Activated naive CD4-positive, alpha-beta T cell treated with anti-CD3 and anti-CD28 coated beads for 36 hours (primary cell): ENCODE results near the gene HECTD1. TPM values are rescaled to one million over a fixed set of nuclear protein-coding genes. Genes with fewer than 3 reads are reported as not detected.
"Not testable (repeated sequence)": the region's sequence is repeated elsewhere in the genome, so short reads cannot be mapped to it uniquely, and the experiment has no call there.

Experiments used
- CTCF ChIA-PET: fragments of 350-600 bp; sonication (Branson Sonifier 250); formaldehyde crosslinking; loops from one replicate; lab custom pipeline; 2021; ENCODE audit warnings: antibody characterized with exemption; lab: Charles Lee
- DNase-seq: peaks from one replicate; pipeline ENCODE4 v3.0.0-alpha.2; 2020
- H3K27ac Mint-ChIP-seq: one replicate; pipeline ENCODE4 v1.8.0; 2021; ENCODE audit warnings: mild to moderate bottlenecking, mixed read lengths
- H3K27me3 Mint-ChIP-seq: one replicate; pipeline ENCODE4 v1.8.0; 2021; ENCODE audit warnings: low read depth, mixed read lengths
- H3K36me3 Mint-ChIP-seq: one replicate; pipeline ENCODE4 v1.8.0; 2021; ENCODE audit warnings: low read depth, mixed read lengths
- H3K4me1 Mint-ChIP-seq: one replicate; pipeline ENCODE4 v1.8.0; 2021; ENCODE audit warnings: low read depth, mixed read lengths
- H3K4me3 Mint-ChIP-seq: one replicate; pipeline ENCODE4 v1.8.0; 2021; ENCODE audit warnings: mild to moderate bottlenecking, moderate library complexity, mixed read lengths
- H3K9me3 Mint-ChIP-seq: one replicate; pipeline ENCODE4 v1.8.0; 2021; ENCODE audit warnings: mixed read lengths
- intact Hi-C: fragments of 100-400 bp; cut with micrococcal nuclease; formaldehyde crosslinking; loops from one replicate; pipeline ENCODE4 v1.15.1; 2023
- total RNA-seq, 2 experiments: library from RNA; stranded (reverse); gene quantifications; one replicate each; pipeline ENCODE4 v1.2.3, GENCODE V29; 2021

Gene HECTD1
- total RNA-seq, result 10 to 100 TPM; 61.5 to 64.1 TPM

- intact Hi-C loops, result loop anchor here (1.0 to 10.0 kb wide), 15 partner anchors 14 to 995 kb away; partner anchors contain the start of genes DTD2, G2E3, NUBPL and RNU6-7
- Mint-ChIP-seq H3K4me3 (peak within 1 kb of the TSS; percentile 92), H3K36me3 (peaks cover 13% of the 10 kb centered on the region), H3K27ac (peak within 1 kb of the TSS; percentile 100), H3K9me3 (no peaks in the 10 kb centered on the region), H3K27me3 (no peaks in the 10 kb centered on the region), H3K4me1 (peaks cover 34% of the 10 kb centered on the region)
- CTCF ChIA-PET, result interaction anchor here (0.8 to 1.6 kb wide), 10 partner anchors 9 to 186 kb away, joined by 3 to 5 read pairs (median 3); no protein-coding TSS in a partner anchor
- peak; percentile 89 for DNase-seq
Measured at GRCh38 chr14:31207755-31208545, at the start of gene HECTD1. Gene HECTD1, minus strand, starts transcription at chr14:31207793. Its CDS starts 1,857 bp downstream, at chr14:31205936.

- CTCF ChIA-PET, result interaction anchor here (0.7 kb wide), 1 partner anchor 75 kb away, joined by 3 read pairs; no protein-coding TSS in a partner anchor
- Mint-ChIP-seq H3K4me1 (no peaks in the 10 kb centered on the region), H3K4me3 (no peak overlapping the region), H3K27me3 (no peaks in the 10 kb centered on the region), H3K9me3 (no peaks in the 10 kb centered on the region), H3K36me3 (no peaks in the 10 kb centered on the region), H3K27ac (no peak overlapping the region)
- no peak for DNase-seq
- intact Hi-C loops, result no loop called here
Measured at GRCh38 chr14:31257244-31257553, 49.6 kb upstream of the HECTD1 start.

GRCh38 chr14:31256534-31257243 lies 49.1 kb upstream of the HECTD1 start:
- CTCF ChIA-PET, result interaction anchor here (0.7 kb wide), 2 partner anchors 68 to 76 kb away, joined by 3 to 4 read pairs; no protein-coding TSS in a partner anchor

GRCh38 chr14:31255918-31256317 lies 48.3 kb upstream of the HECTD1 start:
- H3K4me3 Mint-ChIP-seq, DNase-seq, H3K36me3 Mint-ChIP-seq, H3K9me3 Mint-ChIP-seq, H3K27me3 Mint-ChIP-seq, H3K27ac Mint-ChIP-seq, H3K4me1 Mint-ChIP-seq, intact Hi-C loops: not testable (repeated sequence)
- CTCF ChIA-PET, result interaction anchor here (0.7 kb wide), 1 partner anchor 67 kb away, joined by 4 read pairs; no protein-coding TSS in a partner anchor

More at GRCh38 chr14:31256534-31257243, 49.1 kb upstream of the HECTD1 start:
- Mint-ChIP-seq H3K27me3 (no peaks in the 10 kb centered on the region), H3K27ac (no peak overlapping the region), H3K9me3 (no peaks in the 10 kb centered on the region), H3K36me3 (no peaks in the 10 kb centered on the region), H3K4me3 (no peak overlapping the region), H3K4me1 (no peaks in the 10 kb centered on the region)
- DNase-seq, result no peak
- intact Hi-C loops, result no loop called here

- CTCF ChIA-PET, result no interaction called here
- no peaks in the 10 kb centered on the region for H3K9me3 Mint-ChIP-seq
- no peak overlapping the region for H3K4me3 Mint-ChIP-seq
- H3K4me1 Mint-ChIP-seq, result no peaks in the 10 kb centered on the region
- intact Hi-C loops, result no loop called here
- no peak for DNase-seq
- H3K27ac Mint-ChIP-seq, result no peak overlapping the region
- H3K27me3 Mint-ChIP-seq, result no peaks in the 10 kb centered on the region
- no peaks in the 10 kb centered on the region for H3K36me3 Mint-ChIP-seq
Measured at GRCh38 chr14:31255286-31255685, 47.7 kb upstream of the HECTD1 start.

GRCh38 chr14:31253746-31254471 lies 46.3 kb upstream of the HECTD1 start:
- intact Hi-C loops, result no loop called here
- DNase-seq, result no peak
- Mint-ChIP-seq H3K27ac (no peak overlapping the region), H3K27me3 (no peaks in the 10 kb centered on the region), H3K4me1 (no peaks in the 10 kb centered on the region), H3K36me3 (no peaks in the 10 kb centered on the region), H3K9me3 (no peaks in the 10 kb centered on the region), H3K4me3 (no peak overlapping the region)
- CTCF ChIA-PET, result no interaction called here

- Mint-ChIP-seq H3K9me3 (no peaks in the 10 kb centered on the region), H3K36me3 (no peaks in the 10 kb centered on the region), H3K27ac (no peak overlapping the region), H3K27me3 (no peaks in the 10 kb centered on the region), H3K4me3 (no peak overlapping the region), H3K4me1 (no peaks in the 10 kb centered on the region)
- intact Hi-C loops, result no loop called here
- DNase-seq, result no peak
- CTCF ChIA-PET, result interaction anchor here (0.5 kb wide), 1 partner anchor 32 kb away, joined by 4 read pairs; no protein-coding TSS in a partner anchor
Measured at GRCh38 chr14:31252865-31253264, 45.3 kb upstream of the HECTD1 start.

GRCh38 chr14:31251028-31251958 lies 43.7 kb upstream of the HECTD1 start:
- Mint-ChIP-seq H3K9me3 (no peaks in the 10 kb centered on the region), H3K36me3 (no peaks in the 10 kb centered on the region), H3K27me3 (no peaks in the 10 kb centered on the region), H3K4me1 (no peaks in the 10 kb centered on the region), H3K27ac (no peak overlapping the region), H3K4me3 (no peak overlapping the region)
- CTCF ChIA-PET, result no interaction called here
- intact Hi-C loops, result no loop called here
- DNase-seq, result no peak

GRCh38 chr14:31244626-31245025 lies 37.0 kb upstream of the HECTD1 start:
- no peaks in the 10 kb centered on the region for H3K27me3 Mint-ChIP-seq
- H3K9me3 Mint-ChIP-seq, result no peaks in the 10 kb centered on the region
- intact Hi-C loops, result no loop called here
- H3K4me3 Mint-ChIP-seq, result no peak overlapping the region
- no peak overlapping the region for H3K27ac Mint-ChIP-seq
- CTCF ChIA-PET, result no interaction called here
- no peaks in the 10 kb centered on the region for H3K36me3 Mint-ChIP-seq
- no peak for DNase-seq
- H3K4me1 Mint-ChIP-seq, result peaks cover 14% of the 10 kb centered on the region

GRCh38 chr14:31243860-31244259 lies 36.3 kb upstream of the HECTD1 start:
- Mint-ChIP-seq H3K27me3 (no peaks in the 10 kb centered on the region), H3K27ac (no peak overlapping the region), H3K9me3 (no peaks in the 10 kb centered on the region), H3K36me3 (no peaks in the 10 kb centered on the region), H3K4me1 (peaks cover 18% of the 10 kb centered on the region), H3K4me3 (no peak overlapping the region)
- DNase-seq, result peak; percentile 43
- intact Hi-C loops, result no loop called here
- CTCF ChIA-PET, result no interaction called here

GRCh38 chr14:31242161-31242940 lies 34.8 kb upstream of the HECTD1 start:
- H3K27ac Mint-ChIP-seq, intact Hi-C loops, H3K4me3 Mint-ChIP-seq, DNase-seq, CTCF ChIA-PET, H3K9me3 Mint-ChIP-seq, H3K36me3 Mint-ChIP-seq, H3K27me3 Mint-ChIP-seq: not testable (repeated sequence)
- H3K4me1 Mint-ChIP-seq, result peaks cover 18% of the 10 kb centered on the region
